Measurements from ENCODE around the gene MAP4K3.
"Not testable (repeated sequence)": the region's sequence is repeated elsewhere in the genome, so short reads cannot be mapped to it uniquely, and the experiment has no call there.

Gene MAP4K3

GRCh38 chr2:39350658-39351057, 86.4 kb downstream of the MAP4K3 start:
- H3K36me3 ChIP-seq (ENCODE audit: insufficient read depth, insufficient read length, low read length): peaks cover 2% of the 10 kb centered on the region
- no peak overlapping the region for H3K4me3 ChIP-seq (ENCODE audit: insufficient read length, low read depth)
- no peaks in the 10 kb centered on the region for H3K4me1 ChIP-seq (ENCODE audit: insufficient read depth, insufficient read length)
- no peaks in the 10 kb centered on the region for H3K27me3 ChIP-seq (ENCODE audit: insufficient read depth, insufficient read length)
- H3K9ac ChIP-seq (ENCODE audit: insufficient read length, low read depth): no peak overlapping the region
- DNase-seq (ENCODE audit: low read depth, low spot score): no peak
- no peaks in the 10 kb centered on the region for H3K9me3 ChIP-seq (ENCODE audit: insufficient read depth, low read length)
- TF ChIP-seq YY1 (IDR thresholded peaks at IDR 0.05; ENCODE audit: insufficient read depth, insufficient read length): no peak
- TF ChIP-seq ZNF274 (IDR thresholded peaks at IDR 0.05; ENCODE audit: low read depth, low read length): no peak
- no peak for TF ChIP-seq SUZ12 (IDR thresholded peaks at IDR 0.05; ENCODE audit: extremely low read depth, insufficient read depth, insufficient read length)

- Histone ChIP-seq H3K36me3 (ENCODE audit: insufficient read depth, insufficient read length, low read length) (no peaks in the 10 kb centered on the region), H3K4me1 (ENCODE audit: insufficient read depth, insufficient read length) (no peaks in the 10 kb centered on the region), H3K4me3 (ENCODE audit: insufficient read length, low read depth) (no peak overlapping the region), H3K9me3 (ENCODE audit: insufficient read depth, low read length) (no peaks in the 10 kb centered on the region), H3K9ac (ENCODE audit: insufficient read length, low read depth) (no peak overlapping the region), H3K27me3 (ENCODE audit: insufficient read depth, insufficient read length) (no peaks in the 10 kb centered on the region)
- DNase-seq (ENCODE audit: low read depth, low spot score): no peak
- TF ChIP-seq SUZ12 (IDR thresholded peaks at IDR 0.05; ENCODE audit: extremely low read depth, insufficient read depth, insufficient read length) (no peak), ZNF274 (IDR thresholded peaks at IDR 0.05; ENCODE audit: low read depth, low read length) (no peak), YY1 (IDR thresholded peaks at IDR 0.05; ENCODE audit: insufficient read depth, insufficient read length) (no peak)
Observed at GRCh38 chr2:39338502-39338901, 98.6 kb downstream of the MAP4K3 start.

GRCh38 chr2:39335930-39336329, 101.2 kb downstream of the MAP4K3 start:
- H3K9me3 ChIP-seq (ENCODE audit: insufficient read depth, low read length): no peaks in the 10 kb centered on the region

GRCh38 chr2:39334978-39335377, 102.1 kb downstream of the MAP4K3 start:
- no peaks in the 10 kb centered on the region for H3K36me3 ChIP-seq (ENCODE audit: insufficient read depth, insufficient read length, low read length)
- no peak for DNase-seq (ENCODE audit: low read depth, low spot score)
- H3K27me3 ChIP-seq (ENCODE audit: insufficient read depth, insufficient read length): no peaks in the 10 kb centered on the region
- no peak overlapping the region for H3K4me3 ChIP-seq (ENCODE audit: insufficient read length, low read depth)
- H3K4me1 ChIP-seq (ENCODE audit: insufficient read depth, insufficient read length): no peaks in the 10 kb centered on the region
- TF ChIP-seq SUZ12 (IDR thresholded peaks at IDR 0.05; ENCODE audit: extremely low read depth, insufficient read depth, insufficient read length) (no peak), ZNF274 (IDR thresholded peaks at IDR 0.05; ENCODE audit: low read depth, low read length) (no peak), YY1 (IDR thresholded peaks at IDR 0.05; ENCODE audit: insufficient read depth, insufficient read length) (no peak)
- no peaks in the 10 kb centered on the region for H3K9me3 ChIP-seq (ENCODE audit: insufficient read depth, low read length)
- H3K9ac ChIP-seq (ENCODE audit: insufficient read length, low read depth): no peak overlapping the region

More at GRCh38 chr2:39335930-39336329, 101.2 kb downstream of the MAP4K3 start:
- no peaks in the 10 kb centered on the region for H3K27me3 ChIP-seq (ENCODE audit: insufficient read depth, insufficient read length)
- no peaks in the 10 kb centered on the region for H3K36me3 ChIP-seq (ENCODE audit: insufficient read depth, insufficient read length, low read length)
- no peak overlapping the region for H3K4me3 ChIP-seq (ENCODE audit: insufficient read length, low read depth)
- no peaks in the 10 kb centered on the region for H3K4me1 ChIP-seq (ENCODE audit: insufficient read depth, insufficient read length)
- TF ChIP-seq YY1 (IDR thresholded peaks at IDR 0.05; ENCODE audit: insufficient read depth, insufficient read length) (no peak), ZNF274 (IDR thresholded peaks at IDR 0.05; ENCODE audit: low read depth, low read length) (no peak), SUZ12 (IDR thresholded peaks at IDR 0.05; ENCODE audit: extremely low read depth, insufficient read depth, insufficient read length) (no peak)
- DNase-seq (ENCODE audit: low read depth, low spot score): no peak
- H3K9ac ChIP-seq (ENCODE audit: insufficient read length, low read depth): no peak overlapping the region

GRCh38 chr2:39334529-39334928, 102.6 kb downstream of the MAP4K3 start:
- DNase-seq (ENCODE audit: low read depth, low spot score): no peak
- H3K36me3 ChIP-seq (ENCODE audit: insufficient read depth, insufficient read length, low read length): peaks cover 1% of the 10 kb centered on the region
- no peaks in the 10 kb centered on the region for H3K9me3 ChIP-seq (ENCODE audit: insufficient read depth, low read length)
- H3K27me3 ChIP-seq (ENCODE audit: insufficient read depth, insufficient read length): no peaks in the 10 kb centered on the region
- H3K4me1 ChIP-seq (ENCODE audit: insufficient read depth, insufficient read length): no peaks in the 10 kb centered on the region
- H3K4me3 ChIP-seq (ENCODE audit: insufficient read length, low read depth): no peak overlapping the region
- no peak for TF ChIP-seq SUZ12 (IDR thresholded peaks at IDR 0.05; ENCODE audit: extremely low read depth, insufficient read depth, insufficient read length)
- no peak for TF ChIP-seq ZNF274 (IDR thresholded peaks at IDR 0.05; ENCODE audit: low read depth, low read length)
- no peak for TF ChIP-seq YY1 (IDR thresholded peaks at IDR 0.05; ENCODE audit: insufficient read depth, insufficient read length)
- no peak overlapping the region for H3K9ac ChIP-seq (ENCODE audit: insufficient read length, low read depth)

GRCh38 chr2:39326644-39327043, 110.4 kb downstream of the MAP4K3 start:
- no peak overlapping the region for H3K9ac ChIP-seq (ENCODE audit: insufficient read length, low read depth)

GRCh38 chr2:39325966-39326365, 111.1 kb downstream of the MAP4K3 start:
- Histone ChIP-seq H3K27me3 (ENCODE audit: insufficient read depth, insufficient read length) (no peaks in the 10 kb centered on the region), H3K4me3 (ENCODE audit: insufficient read length, low read depth) (no peak overlapping the region), H3K9ac (ENCODE audit: insufficient read length, low read depth) (no peak overlapping the region), H3K9me3 (ENCODE audit: insufficient read depth, low read length) (no peaks in the 10 kb centered on the region), H3K36me3 (ENCODE audit: insufficient read depth, insufficient read length, low read length) (peaks cover 4% of the 10 kb centered on the region), H3K4me1 (ENCODE audit: insufficient read depth, insufficient read length) (no peaks in the 10 kb centered on the region)
- DNase-seq (ENCODE audit: low read depth, low spot score): no peak
- no peak for TF ChIP-seq SUZ12 (IDR thresholded peaks at IDR 0.05; ENCODE audit: extremely low read depth, insufficient read depth, insufficient read length)
- no peak for TF ChIP-seq ZNF274 (IDR thresholded peaks at IDR 0.05; ENCODE audit: low read depth, low read length)
- TF ChIP-seq YY1 (IDR thresholded peaks at IDR 0.05; ENCODE audit: insufficient read depth, insufficient read length): no peak

More at GRCh38 chr2:39326644-39327043, 110.4 kb downstream of the MAP4K3 start:
- Histone ChIP-seq H3K36me3 (ENCODE audit: insufficient read depth, insufficient read length, low read length) (peaks cover 4% of the 10 kb centered on the region), H3K4me3 (ENCODE audit: insufficient read length, low read depth) (no peak overlapping the region), H3K9me3 (ENCODE audit: insufficient read depth, low read length) (no peaks in the 10 kb centered on the region), H3K27me3 (ENCODE audit: insufficient read depth, insufficient read length) (no peaks in the 10 kb centered on the region), H3K4me1 (ENCODE audit: insufficient read depth, insufficient read length) (no peaks in the 10 kb centered on the region)
- no peak for DNase-seq (ENCODE audit: low read depth, low spot score)
- TF ChIP-seq ZNF274 (IDR thresholded peaks at IDR 0.05; ENCODE audit: low read depth, low read length): no peak
- TF ChIP-seq YY1 (IDR thresholded peaks at IDR 0.05; ENCODE audit: insufficient read depth, insufficient read length): no peak
- no peak for TF ChIP-seq SUZ12 (IDR thresholded peaks at IDR 0.05; ENCODE audit: extremely low read depth, insufficient read depth, insufficient read length)

- not testable (repeated sequence) for H3K27me3 ChIP-seq (ENCODE audit: insufficient read depth, insufficient read length); H3K4me3 ChIP-seq (ENCODE audit: insufficient read length, low read depth); H3K4me1 ChIP-seq (ENCODE audit: insufficient read depth, insufficient read length); H3K9ac ChIP-seq (ENCODE audit: insufficient read length, low read depth); H3K9me3 ChIP-seq (ENCODE audit: insufficient read depth, low read length); DNase-seq (ENCODE audit: low read depth, low spot score); H3K36me3 ChIP-seq (ENCODE audit: insufficient read depth, insufficient read length, low read length)
Observed at GRCh38 chr2:39321056-39322035, 115.7 kb downstream of the MAP4K3 start.

All from NT2/D1 (cell line).